Measurements from ENCODE around the gene P3H3.

P3H3 gene

GRCh38 chr12:6822426-6823135, 5.6 kb upstream of the P3H3 start:
- DNase-seq (ENCODE audit: low read depth in 2 of 2), result no peak
- H3K4me3 ChIP-seq (replicated peaks in 1 of 2; ENCODE audit: low read depth in 2 of 2, low read length in 2 of 2), result peak overlapping the region; percentile 48 to 61
- TF ChIP-seq CTCF (IDR thresholded peaks at IDR 0.05; ENCODE audit: low read depth, low read length), result no peak

- no peak for TF ChIP-seq CTCF (IDR thresholded peaks at IDR 0.05; ENCODE audit: low read depth, low read length)
- DNase-seq (ENCODE audit: low read depth in 2 of 2), result no peak
- H3K4me3 ChIP-seq (replicated peaks in 1 of 2; ENCODE audit: low read depth in 2 of 2, low read length in 2 of 2), result no peak overlapping the region
Observed at GRCh38 chr12:6823182-6824084, 4.8 kb upstream of the P3H3 start.

- no peak for TF ChIP-seq CTCF (IDR thresholded peaks at IDR 0.05; ENCODE audit: low read depth, low read length)
- no peak overlapping the region for H3K4me3 ChIP-seq (replicated peaks in 1 of 2; ENCODE audit: low read depth in 2 of 2, low read length in 2 of 2)
- no peak for DNase-seq (ENCODE audit: low read depth in 2 of 2)
Observed at GRCh38 chr12:6824085-6824775, 4.0 kb upstream of the P3H3 start.

- peak overlapping the region in 1 of 2 donors; percentile 46 for H3K4me3 ChIP-seq (replicated peaks in 1 of 2; ENCODE audit: low read depth in 2 of 2, low read length in 2 of 2)
- TF ChIP-seq CTCF (IDR thresholded peaks at IDR 0.05; ENCODE audit: low read depth, low read length), result no peak
- DNase-seq (ENCODE audit: low read depth in 2 of 2), result peak; percentile 22 to 60
Observed at GRCh38 chr12:6824901-6825381, 3.3 kb upstream of the P3H3 start.

- peak; percentile 96 for TF ChIP-seq CTCF (IDR thresholded peaks at IDR 0.05; ENCODE audit: low read depth, low read length)
- peak; percentile 87 to 90 for DNase-seq (ENCODE audit: low read depth in 2 of 2)
- H3K4me3 ChIP-seq (replicated peaks in 1 of 2; ENCODE audit: low read depth in 2 of 2, low read length in 2 of 2), result peak overlapping the region; percentile 12 to 46
Observed at GRCh38 chr12:6825398-6826124, 2.6 kb upstream of the P3H3 start.

- no peak for DNase-seq (ENCODE audit: low read depth in 2 of 2)
- no peak overlapping the region for H3K4me3 ChIP-seq (replicated peaks in 1 of 2; ENCODE audit: low read depth in 2 of 2, low read length in 2 of 2)
- no peak for TF ChIP-seq CTCF (IDR thresholded peaks at IDR 0.05; ENCODE audit: low read depth, low read length)
Observed at GRCh38 chr12:6826125-6826733, 2.0 kb upstream of the P3H3 start.
